GM18861 (cell line): ENCODE results near the gene ERO1B.
"Not testable (repeated sequence)": the region's sequence is repeated elsewhere in the genome, so short reads cannot be mapped to it uniquely, and the experiment has no call there.

Source experiments
- ATAC-seq: cut with Tn5 transposase; IDR thresholded peaks from one replicate; pipeline ENCODE4 v1.9.1; 2021; ENCODE audit not compliant: unreplicated experiment

ERO1B gene

GRCh38 chr1:236193184-236193583 is 88.6 kb downstream of the ERO1B start:
- ATAC-seq, result no peak

- not testable (repeated sequence) for ATAC-seq
Measured at GRCh38 chr1:236188084-236188483, 93.7 kb downstream of the ERO1B start.

- not testable (repeated sequence) for ATAC-seq
Measured at GRCh38 chr1:236186471-236186870, 95.3 kb downstream of the ERO1B start.

- ATAC-seq, result no peak
Measured at GRCh38 chr1:236185687-236186086, 96.1 kb downstream of the ERO1B start.

GRCh38 chr1:236181059-236181458 is 100.7 kb downstream of the ERO1B start:
- ATAC-seq, result no peak

- no peak for ATAC-seq
Measured at GRCh38 chr1:236179634-236180033, 102.1 kb downstream of the ERO1B start.

- ATAC-seq, result no peak
Measured at GRCh38 chr1:236176337-236177336, 105.1 kb downstream of the ERO1B start.

GRCh38 chr1:236175642-236176336 is 106.0 kb downstream of the ERO1B start:
- no peak for ATAC-seq

- no peak for ATAC-seq
Measured at GRCh38 chr1:236173174-236173767, 108.5 kb downstream of the ERO1B start.

- no peak for ATAC-seq
Measured at GRCh38 chr1:236172041-236172579, 109.6 kb downstream of the ERO1B start.

- ATAC-seq, result no peak
Measured at GRCh38 chr1:236168716-236169429, 112.9 kb downstream of the ERO1B start.

GRCh38 chr1:236167578-236167977 is 114.2 kb downstream of the ERO1B start:
- no peak for ATAC-seq

- ATAC-seq, result no peak
Measured at GRCh38 chr1:236167154-236167553, 114.6 kb downstream of the ERO1B start.

GRCh38 chr1:236166041-236166440 is 115.7 kb downstream of the ERO1B start:
- ATAC-seq, result no peak
